ENCODE results near the gene TBX21. TPM values are rescaled to one million over a fixed set of nuclear protein-coding genes. Genes with fewer than 3 reads are reported as not detected.

TBX21 gene
- polyA plus RNA-seq, 4 donors = 0.07 to 0.45 (median 0.29) TPM

DNA sequence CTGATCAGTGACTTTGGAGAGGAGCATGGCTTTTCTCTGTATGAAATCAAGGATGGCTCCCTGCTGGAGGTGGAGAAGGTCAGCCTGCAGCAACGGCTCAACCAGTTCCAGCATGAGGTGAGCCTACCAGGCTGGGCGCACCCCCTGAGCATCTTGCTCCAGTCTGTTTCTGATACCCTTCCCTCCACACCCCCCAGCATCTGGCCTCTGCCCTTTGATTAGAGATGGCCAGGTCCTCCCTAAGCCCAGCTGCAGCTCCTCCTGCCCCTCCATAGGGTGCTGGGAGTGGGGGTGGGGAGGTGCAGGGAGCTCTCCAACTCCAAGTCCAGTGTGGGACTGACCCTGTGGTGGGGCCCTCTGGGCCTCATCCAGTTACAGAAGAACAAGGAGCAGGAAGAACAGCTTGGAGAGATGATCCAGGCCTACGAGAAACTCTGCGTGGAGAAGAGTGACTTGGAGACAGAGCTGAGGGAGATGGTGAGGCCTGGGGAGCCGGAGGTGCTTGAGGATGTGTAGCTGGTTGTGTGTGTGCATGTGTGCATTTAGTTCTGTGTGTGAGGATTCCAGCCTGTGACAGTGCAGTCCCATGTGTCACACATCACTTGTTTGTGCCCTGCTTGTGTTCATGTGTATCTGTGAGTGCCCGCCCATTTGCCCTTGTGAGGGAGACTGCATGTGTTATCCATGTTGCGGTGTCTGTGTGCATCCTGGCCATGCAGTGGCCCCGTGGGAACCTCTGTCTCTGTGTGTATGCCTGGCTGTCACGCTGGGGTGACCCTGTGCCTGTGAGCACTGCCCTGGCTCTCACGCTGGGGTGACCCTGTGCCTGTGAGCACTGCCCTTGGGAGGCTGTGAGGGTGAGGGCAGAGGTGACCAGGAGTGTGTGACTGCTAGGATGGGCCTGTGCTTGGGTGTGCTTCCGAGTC lies 36.1 kb upstream of the TBX21 start:
- peaks cover 0 to 9% (median 6%) of the 10 kb centered on the region in 3 donors for H3K4me1 ChIP-seq (ENCODE audit: control insufficient read depth in 3 of 3, insufficient read depth in 2 of 3, low read depth in 1 of 3, low read length in 2 of 3)
- H3K27ac ChIP-seq (ENCODE audit: low read depth in 1 of 3, low read length in 2 of 3) = no peak overlapping the region
- FAIRE-seq (no peak), DNase-seq (no peak)
- no peaks in the 10 kb centered on the region for H3K9me3 ChIP-seq (ENCODE audit: control insufficient read depth in 2 of 2, insufficient read depth in 1 of 2, low read depth in 1 of 2, low read length in 1 of 2)
- WGBS, 3 donors = 69 to 73% (median 69%) methylated on average over 11 of the region's 11 CpGs
- peaks cover 0 to 39% (median 3%) of the 10 kb centered on the region in 3 donors for H3K36me3 ChIP-seq (ENCODE audit: control insufficient read depth in 3 of 3, insufficient read depth in 2 of 3, low read depth in 1 of 3, low read length in 3 of 3)
- H3K27me3 ChIP-seq (ENCODE audit: control insufficient read depth in 3 of 3, insufficient read depth in 3 of 3, low read length in 3 of 3) = peaks cover 0 to 1% (median 0%) of the 10 kb centered on the region in 3 donors
- no peak overlapping the region for H3K4me3 ChIP-seq (ENCODE audit: low read depth in 1 of 3, low read length in 3 of 3)

DNA sequence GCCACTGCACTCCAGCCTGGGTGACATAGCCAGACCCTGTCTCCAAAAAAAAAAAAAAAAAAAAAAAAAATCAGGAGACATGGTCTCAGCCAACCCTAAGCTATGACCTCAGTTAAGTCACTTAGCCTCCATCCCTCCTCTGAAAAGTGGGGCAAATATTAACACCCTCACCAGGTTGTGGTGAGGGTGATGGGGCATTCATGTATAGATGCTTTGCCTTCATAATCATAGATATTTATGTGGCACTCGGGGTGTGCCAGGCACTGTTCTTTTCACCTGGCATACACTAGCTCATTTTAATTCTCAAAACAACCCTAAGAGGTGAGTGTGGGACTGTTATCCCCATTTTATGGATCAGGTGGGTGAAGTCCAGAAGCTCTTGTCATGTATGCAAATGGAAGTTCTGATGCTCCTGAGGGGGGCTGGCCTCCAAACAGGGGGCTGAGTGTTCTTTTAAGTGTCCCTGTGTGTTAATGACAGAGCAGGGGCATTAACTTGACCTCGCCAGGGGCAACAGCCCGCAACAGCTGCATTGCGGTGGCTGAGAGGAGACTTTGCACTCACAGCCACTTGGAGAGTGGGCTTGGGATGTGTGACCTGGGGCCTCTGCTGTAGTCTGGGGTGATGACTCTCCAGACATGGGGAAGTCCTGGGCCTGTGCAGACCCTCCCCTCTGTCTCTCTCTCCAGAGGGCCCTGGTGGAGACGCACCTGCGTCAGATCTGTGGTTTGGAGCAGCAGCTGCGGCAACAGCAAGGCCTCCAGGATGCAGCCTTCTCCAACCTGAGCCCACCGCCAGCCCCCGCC lies 34.9 kb upstream of the TBX21 start:
- Histone ChIP-seq H3K27ac (ENCODE audit: low read depth in 1 of 3, low read length in 2 of 3) (no peak overlapping the region), H3K4me1 (ENCODE audit: control insufficient read depth in 3 of 3, insufficient read depth in 2 of 3, low read depth in 1 of 3, low read length in 2 of 3) (peaks cover 0 to 9% (median 2%) of the 10 kb centered on the region in 3 donors), H3K27me3 (ENCODE audit: control insufficient read depth in 3 of 3, insufficient read depth in 3 of 3, low read length in 3 of 3) (no peaks in the 10 kb centered on the region), H3K4me3 (ENCODE audit: low read depth in 1 of 3, low read length in 3 of 3) (no peak overlapping the region), H3K36me3 (ENCODE audit: control insufficient read depth in 3 of 3, insufficient read depth in 2 of 3, low read depth in 1 of 3, low read length in 3 of 3) (peaks cover 0 to 47% (median 3%) of the 10 kb centered on the region in 3 donors), H3K9me3 (ENCODE audit: control insufficient read depth in 2 of 2, insufficient read depth in 1 of 2, low read depth in 1 of 2, low read length in 1 of 2) (no peaks in the 10 kb centered on the region)
- 61 to 72% (median 69%) methylated on average over 9 of the region's 9 CpGs for WGBS, 3 donors
- FAIRE-seq = no peak
- no peak for DNase-seq

DNA sequence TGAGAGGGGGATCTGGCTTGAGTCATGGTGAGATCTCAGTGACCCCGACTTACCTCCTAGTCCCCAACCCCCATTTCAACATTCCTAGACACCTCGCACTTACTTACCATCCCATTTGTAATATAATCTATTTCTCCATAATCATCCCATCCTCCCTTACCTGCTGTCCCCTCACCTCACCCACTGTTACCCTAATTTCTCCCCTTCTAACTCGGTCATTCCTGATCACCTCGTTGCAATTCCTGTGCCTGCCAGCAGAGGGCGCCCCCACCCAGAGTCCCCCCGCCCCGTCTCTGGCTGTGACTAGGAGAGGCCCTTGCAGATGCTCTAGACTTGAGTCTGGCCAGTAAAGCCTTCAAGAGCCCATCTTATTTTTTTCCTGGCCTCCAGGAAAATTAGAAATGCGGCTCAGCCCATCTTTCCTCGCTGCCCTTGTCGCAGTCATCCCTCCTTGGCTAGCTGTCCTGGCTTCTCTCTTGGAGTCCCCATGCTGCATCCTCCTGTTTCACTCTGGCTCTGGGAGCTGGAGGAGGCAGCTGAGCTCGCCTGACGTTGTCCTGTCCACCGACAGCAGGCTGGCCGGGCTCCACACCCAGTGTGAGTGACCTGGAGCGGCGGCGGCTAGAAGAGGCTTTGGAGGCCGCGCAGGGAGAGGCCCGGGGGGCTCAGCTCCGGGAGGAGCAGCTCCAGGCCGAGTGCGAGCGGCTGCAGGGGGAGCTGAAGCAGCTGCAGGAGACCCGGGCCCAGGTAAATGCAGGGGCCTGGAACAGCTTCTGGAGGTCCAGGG lies 34.1 kb upstream of the TBX21 start:
- no peak overlapping the region for H3K4me3 ChIP-seq (ENCODE audit: low read depth in 1 of 3, low read length in 3 of 3)
- no peaks in the 10 kb centered on the region for H3K27me3 ChIP-seq (ENCODE audit: control insufficient read depth in 3 of 3, insufficient read depth in 3 of 3, low read length in 3 of 3)
- FAIRE-seq (no peak), DNase-seq (peak; percentile 54 to 57)
- H3K4me1 ChIP-seq (ENCODE audit: control insufficient read depth in 3 of 3, insufficient read depth in 2 of 3, low read depth in 1 of 3, low read length in 2 of 3) = peaks cover 0 to 5% (median 0%) of the 10 kb centered on the region in 3 donors
- 65 to 67% (median 66%) methylated on average over 25 of the region's 25 CpGs for WGBS, 3 donors
- peaks cover 0 to 47% (median 3%) of the 10 kb centered on the region in 3 donors for H3K36me3 ChIP-seq (ENCODE audit: control insufficient read depth in 3 of 3, insufficient read depth in 2 of 3, low read depth in 1 of 3, low read length in 3 of 3)
- no peak overlapping the region for H3K27ac ChIP-seq (ENCODE audit: low read depth in 1 of 3, low read length in 2 of 3)
- H3K9me3 ChIP-seq (ENCODE audit: control insufficient read depth in 2 of 2, insufficient read depth in 1 of 2, low read depth in 1 of 2, low read length in 1 of 2) = no peaks in the 10 kb centered on the region

DNA sequence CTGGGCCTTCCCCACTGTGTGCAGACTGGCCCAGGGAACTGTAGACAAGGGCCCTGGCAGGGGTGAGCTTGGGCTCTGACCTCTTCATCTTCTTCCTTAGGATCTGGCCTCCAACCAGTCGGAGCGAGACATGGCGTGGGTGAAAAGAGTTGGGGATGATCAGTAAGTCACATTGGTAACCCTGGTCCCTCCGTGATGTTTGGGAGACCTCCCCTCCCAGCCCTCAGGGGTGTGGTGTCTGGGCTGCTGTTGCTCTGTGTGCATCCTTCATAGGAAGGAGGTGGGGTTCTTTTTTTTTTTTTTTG lies 33.5 kb upstream of the TBX21 start:
- DNase-seq = no peak
- Histone ChIP-seq H3K27me3 (ENCODE audit: control insufficient read depth in 3 of 3, insufficient read depth in 3 of 3, low read length in 3 of 3) (no peaks in the 10 kb centered on the region), H3K4me1 (ENCODE audit: control insufficient read depth in 3 of 3, insufficient read depth in 2 of 3, low read depth in 1 of 3, low read length in 2 of 3) (peaks cover 0 to 5% (median 0%) of the 10 kb centered on the region in 3 donors), H3K9me3 (ENCODE audit: control insufficient read depth in 2 of 2, insufficient read depth in 1 of 2, low read depth in 1 of 2, low read length in 1 of 2) (no peaks in the 10 kb centered on the region), H3K27ac (ENCODE audit: low read depth in 1 of 3, low read length in 2 of 3) (no peak overlapping the region), H3K36me3 (ENCODE audit: control insufficient read depth in 3 of 3, insufficient read depth in 2 of 3, low read depth in 1 of 3, low read length in 3 of 3) (peaks cover 0 to 47% (median 3%) of the 10 kb centered on the region in 3 donors), H3K4me3 (ENCODE audit: low read depth in 1 of 3, low read length in 3 of 3) (no peak overlapping the region)
- FAIRE-seq = no peak
- WGBS, 3 donors = 89 to 98% (median 92%) methylated on average over 4 of the region's 4 CpGs

DNA sequence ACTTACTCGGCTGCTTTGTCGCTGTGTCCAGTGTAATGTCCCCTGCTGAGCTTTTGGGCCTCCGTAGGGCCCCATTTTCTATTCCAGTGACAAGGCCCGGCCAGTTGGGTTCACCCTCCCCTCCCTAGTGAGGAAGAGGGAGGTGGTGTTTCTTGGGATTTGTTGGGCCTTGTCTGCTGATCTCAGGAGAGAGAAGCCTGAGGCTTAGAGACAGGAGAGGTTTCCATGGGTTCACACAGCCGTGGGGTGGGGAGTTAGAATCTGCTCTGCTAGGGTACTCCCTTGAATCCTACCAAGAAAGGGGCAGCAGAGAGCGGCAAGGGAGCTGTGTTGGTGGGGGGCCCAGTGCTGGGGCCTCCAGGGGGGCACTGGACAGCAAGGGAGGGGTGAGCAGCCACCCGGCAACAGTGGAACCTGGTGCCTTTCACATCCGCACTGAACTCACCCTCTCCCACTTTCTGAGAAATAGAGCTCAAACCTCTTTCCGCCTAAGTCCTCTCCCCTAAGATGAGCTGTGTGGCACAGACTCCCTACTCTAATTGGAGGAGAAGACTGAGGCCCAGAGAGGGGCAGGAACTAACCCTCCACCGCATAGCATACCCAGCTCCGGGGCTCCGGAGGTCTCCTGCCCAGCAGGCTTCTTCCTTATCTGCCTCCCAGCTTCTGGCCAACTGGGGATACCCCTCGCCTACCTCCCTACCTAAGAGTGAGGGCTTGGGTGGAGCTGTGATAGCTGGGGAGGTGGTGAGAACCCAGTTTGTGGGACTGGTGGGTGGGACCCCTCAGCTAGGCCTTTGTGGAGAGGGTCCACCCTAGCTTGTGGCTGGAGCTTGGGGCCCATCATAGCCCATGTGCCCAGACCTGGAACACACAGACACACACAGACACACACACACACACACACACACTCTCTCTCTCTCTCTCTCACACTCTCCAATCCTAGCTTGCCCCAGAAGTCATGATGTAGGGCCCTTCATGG lies 32.3 kb upstream of the TBX21 start:
- no peak for FAIRE-seq
- H3K27me3 ChIP-seq (ENCODE audit: control insufficient read depth in 3 of 3, insufficient read depth in 3 of 3, low read length in 3 of 3) = peaks cover 0 to 2% (median 0%) of the 10 kb centered on the region in 3 donors
- H3K27ac ChIP-seq (ENCODE audit: low read depth in 1 of 3, low read length in 2 of 3) = no peak overlapping the region
- no peak for DNase-seq
- no peaks in the 10 kb centered on the region for H3K4me1 ChIP-seq (ENCODE audit: control insufficient read depth in 3 of 3, insufficient read depth in 2 of 3, low read depth in 1 of 3, low read length in 2 of 3)
- no peak overlapping the region for H3K4me3 ChIP-seq (ENCODE audit: low read depth in 1 of 3, low read length in 3 of 3)
- H3K9me3 ChIP-seq (ENCODE audit: control insufficient read depth in 2 of 2, insufficient read depth in 1 of 2, low read depth in 1 of 2, low read length in 1 of 2) = no peaks in the 10 kb centered on the region
- peaks cover 0 to 55% (median 3%) of the 10 kb centered on the region in 3 donors for H3K36me3 ChIP-seq (ENCODE audit: control insufficient read depth in 3 of 3, insufficient read depth in 2 of 3, low read depth in 1 of 3, low read length in 3 of 3)
- 82 to 93% (median 83%) methylated on average over 13 of the region's 13 CpGs for WGBS, 3 donors

DNA sequence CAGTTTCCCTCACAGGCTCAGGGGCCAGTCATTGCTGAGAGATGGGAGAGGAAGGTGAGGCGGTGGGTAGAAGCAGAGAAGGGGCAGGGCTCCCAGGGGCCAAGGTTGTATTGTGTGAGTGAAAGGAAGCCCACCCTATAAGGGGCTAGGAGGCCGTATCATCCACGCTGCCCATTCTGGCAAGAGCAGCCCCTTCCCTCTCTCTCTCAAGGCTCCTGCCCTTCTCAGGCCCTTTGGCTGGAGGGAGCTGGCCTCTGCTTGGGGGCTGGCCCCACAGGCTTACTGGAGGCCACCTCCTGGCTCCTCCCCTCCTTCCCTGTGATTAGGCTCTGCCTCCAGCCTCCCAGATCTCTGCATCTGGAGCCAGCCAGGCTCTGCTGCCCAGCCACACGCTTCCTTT lies 31.4 kb upstream of the TBX21 start:
- no peak for FAIRE-seq
- no peaks in the 10 kb centered on the region for H3K9me3 ChIP-seq (ENCODE audit: control insufficient read depth in 2 of 2, insufficient read depth in 1 of 2, low read depth in 1 of 2, low read length in 1 of 2)
- H3K36me3 ChIP-seq (ENCODE audit: control insufficient read depth in 3 of 3, insufficient read depth in 2 of 3, low read depth in 1 of 3, low read length in 3 of 3) = peaks cover 0 to 58% (median 3%) of the 10 kb centered on the region in 3 donors
- no peaks in the 10 kb centered on the region for H3K4me1 ChIP-seq (ENCODE audit: control insufficient read depth in 3 of 3, insufficient read depth in 2 of 3, low read depth in 1 of 3, low read length in 2 of 3)
- 85 to 98% (median 95%) methylated on average over 4 of the region's 4 CpGs for WGBS, 3 donors
- DNase-seq = no peak
- H3K27me3 ChIP-seq (ENCODE audit: control insufficient read depth in 3 of 3, insufficient read depth in 3 of 3, low read length in 3 of 3) = peaks cover 0 to 3% (median 0%) of the 10 kb centered on the region in 3 donors
- H3K4me3 ChIP-seq (ENCODE audit: low read depth in 1 of 3, low read length in 3 of 3) = no peak overlapping the region
- H3K27ac ChIP-seq (ENCODE audit: low read depth in 1 of 3, low read length in 2 of 3) = no peak overlapping the region

DNA sequence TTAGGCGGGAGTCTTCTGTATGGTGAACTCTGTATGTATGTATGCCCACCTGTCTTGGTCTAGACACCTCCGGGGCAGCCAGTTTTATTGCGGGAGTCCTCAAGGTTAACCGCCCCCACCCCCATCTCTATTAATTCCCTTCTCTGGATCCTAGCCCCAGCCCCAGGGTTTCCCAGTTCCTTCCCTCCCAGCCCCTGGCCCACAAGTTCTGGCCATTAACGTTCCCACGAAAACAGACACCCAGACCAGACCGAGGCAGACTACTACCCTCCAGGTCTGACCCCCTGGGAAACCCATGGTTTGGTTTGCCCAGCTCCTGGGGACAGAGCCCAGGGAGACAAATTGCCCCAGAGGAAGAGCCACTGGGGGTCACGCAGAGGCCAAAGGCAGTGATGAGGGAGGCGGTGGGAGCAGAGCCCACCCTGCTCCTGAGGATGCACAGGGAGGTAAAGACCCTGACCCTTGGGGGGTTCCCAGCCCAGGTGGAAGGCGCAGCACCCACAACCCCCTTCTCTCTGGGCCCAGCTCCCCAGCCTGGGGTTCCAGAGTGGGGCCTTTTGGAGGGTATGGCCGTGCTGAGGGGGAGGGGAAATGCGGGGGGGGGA lies 30.5 kb upstream of the TBX21 start:
- no peak for FAIRE-seq
- Histone ChIP-seq H3K4me1 (ENCODE audit: control insufficient read depth in 3 of 3, insufficient read depth in 2 of 3, low read depth in 1 of 3, low read length in 2 of 3) (peaks cover 0 to 2% (median 0%) of the 10 kb centered on the region in 3 donors), H3K27ac (ENCODE audit: low read depth in 1 of 3, low read length in 2 of 3) (no peak overlapping the region), H3K36me3 (ENCODE audit: control insufficient read depth in 3 of 3, insufficient read depth in 2 of 3, low read depth in 1 of 3, low read length in 3 of 3) (peaks cover 0 to 54% (median 3%) of the 10 kb centered on the region in 3 donors), H3K9me3 (ENCODE audit: control insufficient read depth in 2 of 2, insufficient read depth in 1 of 2, low read depth in 1 of 2, low read length in 1 of 2) (no peaks in the 10 kb centered on the region), H3K4me3 (ENCODE audit: low read depth in 1 of 3, low read length in 3 of 3) (no peak overlapping the region), H3K27me3 (ENCODE audit: control insufficient read depth in 3 of 3, insufficient read depth in 3 of 3, low read length in 3 of 3) (peaks cover 0 to 7% (median 0%) of the 10 kb centered on the region in 3 donors)
- WGBS, 3 donors = 77 to 86% (median 77%) methylated on average over 12 of the region's 12 CpGs
- no peak for DNase-seq
